HFF-Myc (cell line): ENCODE data around the gene PPFIA3.
"Not testable (repeated sequence)": the region's sequence is repeated elsewhere in the genome, so short reads cannot be mapped to it uniquely, and the experiment has no call there.

Experiments used
- DNase-seq: peaks from one replicate; pipeline ENCODE4 v3.0.0-alpha.2; 2011; ENCODE audit warnings: low read depth; ENCODE audit errors: extremely low read depth
- H3K4me3 ChIP-seq: replicated peaks from 2 replicates; pipeline ENCODE4 v1.5.1; 2011; ENCODE audit warnings: low read depth, mild to moderate bottlenecking, control low read depth, low read length
- TF ChIP-seq, protein P1 (sequence below): IDR thresholded peaks from 2 replicates; pipeline ENCODE4 v1.5.1; 2012; ENCODE audit warnings: mild to moderate bottlenecking, low read depth, low read length, control low read depth; ENCODE audit errors: missing control alignments

The PPFIA3 gene

DNA sequence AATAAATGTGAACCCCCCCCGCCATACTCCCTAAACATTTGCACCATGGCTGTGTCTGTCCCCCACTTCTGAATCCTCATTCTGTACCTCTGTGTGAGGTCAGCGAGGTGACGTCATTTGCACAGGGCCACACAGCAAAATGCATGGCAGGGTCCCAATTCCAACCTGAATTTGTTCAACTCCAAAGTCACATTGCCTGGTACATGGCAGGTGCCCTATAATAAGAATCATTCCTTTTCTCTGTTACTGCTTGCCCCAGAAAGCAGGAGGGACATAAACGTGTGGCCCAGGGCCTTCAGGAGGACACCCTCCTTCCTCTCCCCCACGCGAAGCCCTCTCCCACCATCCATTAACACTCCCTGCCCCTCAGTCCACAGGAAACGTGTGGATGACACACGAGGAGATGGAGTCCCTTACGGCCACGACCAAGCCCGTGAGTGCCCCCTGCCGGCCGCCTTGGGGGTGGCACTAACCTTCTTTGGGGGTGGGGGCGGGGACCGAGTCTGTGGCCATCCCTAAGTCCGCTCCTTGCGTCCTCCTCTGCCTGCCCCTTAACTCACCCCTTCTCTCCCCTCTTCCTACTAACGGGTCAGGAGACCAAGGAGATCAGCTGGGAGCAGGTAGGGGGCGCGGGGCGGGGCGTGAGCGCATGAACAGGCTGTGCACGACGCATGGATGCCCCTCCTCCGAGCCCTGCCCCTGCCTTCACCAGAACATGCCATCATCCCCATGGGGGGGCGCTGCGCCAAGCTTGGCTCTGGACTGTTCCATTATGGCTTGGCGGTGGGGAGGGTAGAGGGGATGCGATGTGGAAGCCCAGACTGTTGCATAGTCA, 26.4 kb downstream of the PPFIA3 start:
- TF ChIP-seq, protein P1, sequence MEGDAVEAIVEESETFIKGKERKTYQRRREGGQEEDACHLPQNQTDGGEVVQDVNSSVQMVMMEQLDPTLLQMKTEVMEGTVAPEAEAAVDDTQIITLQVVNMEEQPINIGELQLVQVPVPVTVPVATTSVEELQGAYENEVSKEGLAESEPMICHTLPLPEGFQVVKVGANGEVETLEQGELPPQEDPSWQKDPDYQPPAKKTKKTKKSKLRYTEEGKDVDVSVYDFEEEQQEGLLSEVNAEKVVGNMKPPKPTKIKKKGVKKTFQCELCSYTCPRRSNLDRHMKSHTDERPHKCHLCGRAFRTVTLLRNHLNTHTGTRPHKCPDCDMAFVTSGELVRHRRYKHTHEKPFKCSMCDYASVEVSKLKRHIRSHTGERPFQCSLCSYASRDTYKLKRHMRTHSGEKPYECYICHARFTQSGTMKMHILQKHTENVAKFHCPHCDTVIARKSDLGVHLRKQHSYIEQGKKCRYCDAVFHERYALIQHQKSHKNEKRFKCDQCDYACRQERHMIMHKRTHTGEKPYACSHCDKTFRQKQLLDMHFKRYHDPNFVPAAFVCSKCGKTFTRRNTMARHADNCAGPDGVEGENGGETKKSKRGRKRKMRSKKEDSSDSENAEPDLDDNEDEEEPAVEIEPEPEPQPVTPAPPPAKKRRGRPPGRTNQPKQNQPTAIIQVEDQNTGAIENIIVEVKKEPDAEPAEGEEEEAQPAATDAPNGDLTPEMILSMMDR = peak; percentile 84
- no peak for DNase-seq
- no peak overlapping the region for H3K4me3 ChIP-seq

DNA sequence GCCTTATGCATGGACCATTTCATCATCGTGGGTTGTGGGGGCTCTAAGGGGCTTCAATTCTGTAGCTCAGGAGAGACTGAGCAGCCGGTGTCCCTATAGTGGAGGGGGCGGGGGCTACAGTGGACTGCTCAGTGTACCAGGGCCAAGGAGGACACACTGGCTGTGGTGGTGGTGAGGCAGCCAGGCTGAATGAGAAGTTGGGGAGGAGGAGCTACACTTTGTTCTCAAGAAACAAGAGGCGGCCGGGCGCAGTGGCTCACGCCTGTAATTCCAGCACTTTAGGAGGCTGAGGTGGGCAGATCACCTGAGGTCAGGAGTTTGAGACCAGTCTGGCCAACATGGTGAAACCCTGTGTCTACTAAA, 27.0 kb downstream of the PPFIA3 start:
- DNase-seq, H3K4me3 ChIP-seq: not testable (repeated sequence)

DNA sequence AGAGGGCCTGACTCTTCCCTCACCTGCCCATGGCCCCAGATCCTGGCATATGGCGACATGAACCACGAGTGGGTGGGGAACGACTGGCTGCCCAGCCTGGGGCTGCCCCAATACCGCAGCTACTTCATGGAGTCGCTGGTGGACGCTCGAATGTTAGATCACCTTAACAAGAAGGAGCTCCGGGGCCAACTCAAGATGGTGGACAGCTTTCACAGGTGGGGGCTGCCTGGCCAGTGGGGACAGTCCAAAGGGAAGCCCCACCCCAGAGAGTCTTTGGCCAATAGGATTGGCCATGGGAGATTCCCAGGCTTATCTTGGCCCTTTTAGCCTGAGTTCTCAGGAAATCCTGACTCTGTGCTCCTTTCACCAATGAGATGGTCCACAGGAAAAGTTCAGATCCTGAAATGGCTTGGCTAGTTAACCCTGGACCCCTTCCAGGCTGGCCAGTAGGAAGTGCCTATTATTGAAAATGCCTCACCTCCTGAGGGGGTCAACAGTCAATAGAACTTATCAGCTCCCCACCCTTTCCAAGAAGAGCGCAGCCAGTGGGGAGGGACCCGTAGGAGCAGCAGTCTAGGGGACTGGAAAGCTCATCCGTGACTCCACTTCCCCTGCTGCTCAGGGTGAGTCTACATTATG, 28.8 kb downstream of the PPFIA3 start:
- TF ChIP-seq, protein P1 = no peak
- DNase-seq = no peak
- H3K4me3 ChIP-seq = no peak overlapping the region

DNA sequence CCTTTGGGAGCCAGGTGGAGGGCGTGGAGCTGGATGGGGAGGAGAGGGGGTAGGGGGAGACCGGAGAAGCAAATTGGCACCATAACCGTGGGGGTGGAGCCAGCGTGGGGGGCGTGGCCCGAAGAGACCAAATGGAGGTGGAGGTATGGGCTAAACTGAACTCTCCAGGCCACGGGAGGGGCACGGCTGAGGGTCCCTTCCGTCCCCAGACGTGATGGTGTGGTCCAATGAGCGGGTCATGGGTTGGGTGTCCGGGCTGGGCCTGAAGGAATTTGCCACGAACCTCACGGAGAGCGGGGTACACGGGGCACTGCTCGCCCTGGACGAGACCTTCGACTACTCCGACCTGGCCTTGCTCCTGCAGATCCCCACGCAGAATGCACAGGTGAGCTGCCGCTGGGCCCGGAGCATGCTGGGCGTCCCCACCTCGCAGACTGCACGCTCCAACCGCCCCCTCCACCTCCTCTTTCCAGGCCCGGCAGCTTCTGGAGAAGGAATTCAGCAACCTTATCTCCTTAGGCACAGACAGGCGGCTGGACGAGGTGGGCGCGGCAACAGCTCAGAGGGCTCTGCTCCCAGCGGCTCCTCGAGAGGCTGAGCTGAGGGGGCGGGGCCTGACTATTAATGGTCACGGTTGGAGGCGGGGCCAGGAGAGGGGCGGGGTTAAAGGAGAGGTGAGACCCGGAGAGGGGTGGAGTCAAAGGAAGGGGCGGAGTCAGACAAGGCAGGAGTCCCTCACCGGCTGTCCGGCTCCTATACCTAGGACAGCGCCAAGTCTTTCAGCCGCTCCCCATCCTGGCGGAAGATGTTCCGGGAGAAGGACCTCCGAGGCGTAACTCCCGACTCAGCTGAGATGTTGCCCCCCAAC, 29.7 kb downstream of the PPFIA3 start:
- DNase-seq = peak; percentile 76
- H3K4me3 ChIP-seq = peak overlapping the region; percentile 93
- TF ChIP-seq, protein P1 = no peak

DNA sequence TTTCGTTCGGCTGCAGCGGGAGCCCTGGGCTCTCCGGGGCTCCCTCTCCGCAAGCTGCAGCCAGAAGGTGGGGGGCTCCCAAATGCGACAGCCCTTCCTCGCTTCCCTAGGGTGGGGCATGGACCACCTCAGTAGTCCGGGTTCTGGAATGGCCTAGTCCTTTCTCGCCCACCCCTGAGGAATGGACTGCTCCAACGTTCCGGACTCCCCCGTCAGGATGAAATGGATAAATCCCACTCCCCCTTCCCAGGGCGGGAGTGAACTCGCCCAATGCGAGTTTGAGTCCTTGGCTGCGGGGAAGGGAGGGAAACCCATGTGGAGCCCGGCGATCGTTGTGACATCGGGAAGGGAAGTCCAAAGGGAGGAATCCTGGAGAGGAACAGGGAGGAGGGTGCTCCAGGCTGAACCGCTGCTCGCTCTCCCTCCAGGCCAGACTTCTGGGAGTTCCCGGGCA, 30.3 kb downstream of the PPFIA3 start:
- TF ChIP-seq, protein P1 = no peak
- H3K4me3 ChIP-seq = peak overlapping the region; percentile 93
- no peak for DNase-seq

DNA sequence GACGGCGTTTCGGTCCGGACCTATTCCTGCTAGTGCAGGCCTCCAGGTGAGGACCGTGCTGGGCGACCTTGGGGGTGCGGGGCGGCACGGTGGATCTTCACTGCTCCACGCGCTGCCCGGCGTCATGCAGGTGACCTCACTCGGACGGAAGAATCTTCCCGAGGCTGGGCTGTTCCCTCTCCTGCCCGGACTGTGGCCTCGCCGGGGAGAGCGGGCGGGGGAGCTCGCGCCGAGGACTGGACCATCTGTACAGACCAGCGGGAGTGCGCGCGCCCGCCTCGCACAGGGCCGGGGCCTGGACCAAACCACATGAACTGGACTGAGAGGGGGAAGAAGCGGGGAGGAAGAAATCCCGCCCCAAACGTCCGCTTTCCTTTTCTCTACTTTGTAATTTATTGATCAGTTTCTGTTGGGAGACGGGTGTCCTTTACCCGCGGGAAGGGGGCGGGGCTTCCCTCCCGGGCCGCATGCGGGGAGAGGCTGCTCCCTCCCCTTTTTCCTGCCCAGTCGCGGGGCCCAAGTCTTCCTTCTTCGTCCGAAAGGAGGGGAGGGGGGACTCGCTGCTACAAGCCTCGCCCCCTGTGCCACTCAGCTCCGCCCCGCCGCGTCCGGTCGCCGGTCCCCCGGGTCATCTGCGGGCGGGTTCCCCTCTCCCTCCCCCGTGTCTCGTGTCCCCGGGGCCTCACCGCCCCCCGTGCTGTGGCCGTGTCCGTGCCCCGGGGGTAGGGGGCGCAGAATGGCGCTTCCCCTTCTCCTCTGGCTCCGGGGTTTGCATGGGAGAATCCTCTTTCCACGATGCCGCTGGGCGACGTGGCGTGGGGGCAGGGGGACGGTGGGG, 31.0 kb downstream of the PPFIA3 start:
- H3K4me3 ChIP-seq = peak overlapping the region; percentile 93
- no peak for DNase-seq

More for the DNA sequence above, 31.0 kb downstream of the PPFIA3 start:
- TF ChIP-seq, protein P1 = no peak
